HG03097 (cell line): ENCODE data around the gene PRPSAP2.
A peak's percentile ranks its signal among the peaks of the same experiment; 100 is the strongest.
"Not testable (repeated sequence)": the region's sequence is repeated elsewhere in the genome, so short reads cannot be mapped to it uniquely, and the experiment has no call there.

Experiments used
- ATAC-seq: cut with Tn5 transposase; IDR thresholded peaks from one replicate; pipeline ENCODE4 v1.9.1; 2021; ENCODE audit not compliant: unreplicated experiment, low FRiP score

PRPSAP2 gene

DNA sequence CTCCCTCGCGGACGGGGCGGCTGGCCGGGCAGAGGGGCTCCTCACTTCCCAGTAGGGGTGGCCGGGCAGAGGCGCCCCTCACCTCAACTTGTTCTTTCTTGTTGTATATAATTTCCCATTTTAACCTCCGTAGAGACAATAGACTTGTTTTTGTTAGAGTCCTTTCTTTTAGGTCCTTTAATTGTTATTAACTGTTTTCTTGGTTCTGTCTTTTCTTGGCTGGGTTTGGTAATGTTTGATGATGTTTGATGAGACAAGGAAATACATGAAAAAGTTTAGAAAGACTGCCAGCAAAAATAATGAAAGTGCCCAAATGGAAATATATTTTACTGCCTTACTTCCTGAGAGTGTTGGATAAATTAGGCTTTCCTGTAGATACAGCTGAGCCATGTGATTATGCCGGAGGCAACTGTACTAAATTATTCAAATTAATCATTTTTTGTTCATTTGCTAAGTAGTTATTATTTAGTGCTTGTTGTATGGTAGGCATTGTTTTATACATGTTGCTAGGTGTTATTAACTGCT is 30.9 kb downstream of the PRPSAP2 start:
- ATAC-seq, result no peak

DNA sequence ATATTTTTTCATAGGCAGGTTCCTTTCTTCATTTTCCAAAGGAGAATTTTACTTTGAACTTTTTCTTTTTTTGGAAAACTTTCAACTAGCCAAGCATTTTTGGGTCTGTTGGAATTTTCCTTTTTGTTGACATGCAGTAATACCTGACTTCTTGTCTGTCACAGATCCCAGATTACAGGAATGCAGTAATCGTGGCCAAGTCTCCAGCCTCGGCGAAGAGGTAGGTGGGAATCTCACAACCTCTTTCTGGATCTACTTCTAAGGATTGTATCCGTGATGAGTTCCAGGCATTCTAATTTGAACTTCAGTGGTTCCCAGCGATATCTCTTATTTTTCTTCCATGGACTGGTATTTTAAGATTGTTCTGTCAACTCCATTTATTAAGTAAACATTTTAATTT is 31.7 kb downstream of the PRPSAP2 start:
- no peak for ATAC-seq

DNA sequence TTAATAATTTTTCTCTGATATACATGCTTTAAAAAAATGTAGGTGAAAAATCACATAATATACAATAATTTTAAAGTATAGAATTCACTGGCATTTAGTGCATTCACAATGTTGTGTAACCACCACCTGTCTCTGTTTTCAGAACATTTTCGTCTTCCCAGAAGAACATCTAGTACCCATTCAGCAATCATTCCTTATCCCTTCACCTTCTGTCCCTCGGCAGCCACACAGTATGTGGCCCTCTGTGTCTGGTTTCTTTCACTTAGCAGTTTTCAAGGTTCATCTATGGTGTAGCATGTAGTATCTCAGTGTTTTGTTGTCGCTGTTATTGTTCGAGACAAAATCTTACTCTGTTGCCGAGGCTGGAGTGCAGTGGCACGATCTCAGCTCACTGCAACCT is 33.6 kb downstream of the PRPSAP2 start:
- ATAC-seq, result no peak

DNA sequence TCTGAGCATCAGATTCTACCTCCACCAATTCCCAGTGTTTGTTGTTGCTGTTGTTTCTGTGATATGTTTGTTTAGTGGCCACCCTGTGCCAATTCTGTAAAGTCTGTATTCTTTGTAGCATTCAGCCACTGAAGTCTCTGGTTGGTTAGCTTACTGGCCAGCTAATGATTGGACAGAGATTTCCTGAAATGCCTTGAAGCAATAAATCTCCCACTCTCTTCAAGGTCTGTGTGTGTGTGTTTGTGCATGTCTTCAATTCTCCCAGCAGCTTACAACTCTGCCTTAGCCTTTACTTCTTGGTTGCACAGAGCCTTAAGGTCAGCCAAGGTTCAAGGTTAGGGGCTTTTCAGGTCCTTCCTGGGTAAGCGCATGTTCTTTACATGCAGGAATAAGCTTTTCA is 38.2 kb downstream of the PRPSAP2 start:
- ATAC-seq, result no peak

DNA sequence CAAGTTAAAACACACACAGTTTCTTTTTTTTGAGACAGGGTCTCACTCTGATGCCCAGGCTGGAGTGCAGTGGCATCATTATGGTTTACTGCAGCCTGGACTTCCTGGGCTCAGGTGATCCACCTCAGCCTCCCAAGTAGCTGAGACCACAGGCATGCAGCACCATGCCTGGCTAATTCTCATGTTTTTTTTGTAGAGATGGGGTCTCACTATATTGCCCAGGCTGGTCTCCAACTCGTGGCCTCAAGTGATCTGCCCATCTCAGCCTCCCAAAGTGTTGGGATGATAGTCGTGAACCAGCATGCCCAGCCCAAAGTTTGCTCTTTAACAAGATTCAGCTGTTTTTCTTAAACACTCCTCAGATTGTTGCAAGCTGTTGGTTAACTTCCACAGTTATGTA is 39.0 kb downstream of the PRPSAP2 start:
- ATAC-seq, result no peak

DNA sequence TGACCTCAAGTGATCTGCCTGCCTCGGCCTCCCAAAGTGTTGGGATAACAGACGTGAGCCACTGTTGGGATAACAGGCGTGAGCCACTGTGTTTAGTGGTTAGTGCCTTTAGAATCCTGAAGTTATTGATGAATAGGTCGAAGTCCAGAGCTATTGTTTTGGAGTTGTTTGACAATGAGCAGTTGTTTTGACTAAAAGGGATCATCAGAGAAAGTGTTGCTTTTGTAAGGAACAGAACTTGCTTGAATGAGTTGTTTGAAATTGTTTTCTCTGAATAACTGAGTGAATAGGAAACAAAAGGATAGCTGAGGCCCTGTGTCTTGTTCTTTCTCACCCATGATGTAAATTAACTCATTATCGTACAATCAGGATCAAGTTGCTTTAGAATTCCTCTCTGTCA is 46.6 kb downstream of the PRPSAP2 start:
- ATAC-seq, result no peak

DNA sequence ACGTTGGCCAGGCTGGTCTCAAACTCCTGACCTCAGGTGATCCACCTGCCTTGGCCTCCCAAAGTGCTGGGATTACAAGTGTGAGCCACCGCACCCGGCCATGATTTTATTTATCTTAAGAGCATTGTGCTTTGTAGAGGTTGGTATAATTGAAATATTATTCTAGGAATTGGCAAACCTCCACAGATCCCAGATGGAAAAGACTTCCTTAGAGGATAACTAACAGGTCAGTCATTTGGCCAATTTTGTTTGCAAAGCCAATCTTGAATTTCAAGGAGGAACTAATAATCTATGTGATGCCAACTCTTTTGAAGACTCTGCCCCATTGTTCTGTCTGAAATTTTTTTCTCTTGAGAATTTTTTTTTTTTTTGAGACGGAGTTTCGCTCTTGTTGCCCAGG is 47.3 kb downstream of the PRPSAP2 start:
- ATAC-seq, result no peak

DNA sequence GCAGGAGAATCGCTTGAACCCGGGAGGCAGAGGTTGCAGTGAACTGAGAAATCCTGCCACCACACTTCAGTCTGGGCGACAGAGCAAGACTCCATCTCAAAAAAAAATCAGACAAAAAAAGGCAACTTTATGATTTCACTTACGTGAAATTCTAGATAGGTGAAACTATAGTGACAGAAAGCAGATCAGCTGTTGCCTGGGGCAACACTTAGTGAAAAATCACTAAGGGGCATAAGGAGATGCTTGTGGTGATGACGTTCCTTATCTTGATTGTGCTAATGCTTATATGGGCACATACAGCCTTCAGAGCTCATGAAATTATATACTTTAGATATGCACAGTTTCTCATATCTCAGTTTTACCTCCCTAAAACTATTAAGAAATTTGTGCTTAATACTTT is 52.4 kb downstream of the PRPSAP2 start:
- ATAC-seq, result no peak

DNA sequence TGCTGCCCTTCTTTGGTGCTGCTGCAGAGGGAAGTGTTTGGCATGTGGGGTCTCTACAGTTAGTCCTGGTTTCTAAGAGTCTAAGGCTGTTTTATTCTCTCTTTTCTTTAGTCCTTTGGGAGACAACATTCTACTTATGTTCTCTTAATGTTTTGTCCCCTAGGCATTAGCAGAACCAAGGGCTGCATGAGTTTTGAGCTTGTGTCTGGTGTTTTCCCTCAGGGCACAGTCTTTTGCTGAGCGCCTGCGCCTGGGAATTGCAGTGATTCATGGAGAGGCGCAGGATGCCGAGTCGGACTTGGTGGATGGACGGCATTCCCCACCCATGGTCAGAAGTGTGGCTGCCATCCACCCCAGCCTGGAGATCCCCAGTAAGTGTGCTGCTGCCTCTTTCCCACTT is 53.0 kb downstream of the PRPSAP2 start:
- no peak for ATAC-seq

DNA sequence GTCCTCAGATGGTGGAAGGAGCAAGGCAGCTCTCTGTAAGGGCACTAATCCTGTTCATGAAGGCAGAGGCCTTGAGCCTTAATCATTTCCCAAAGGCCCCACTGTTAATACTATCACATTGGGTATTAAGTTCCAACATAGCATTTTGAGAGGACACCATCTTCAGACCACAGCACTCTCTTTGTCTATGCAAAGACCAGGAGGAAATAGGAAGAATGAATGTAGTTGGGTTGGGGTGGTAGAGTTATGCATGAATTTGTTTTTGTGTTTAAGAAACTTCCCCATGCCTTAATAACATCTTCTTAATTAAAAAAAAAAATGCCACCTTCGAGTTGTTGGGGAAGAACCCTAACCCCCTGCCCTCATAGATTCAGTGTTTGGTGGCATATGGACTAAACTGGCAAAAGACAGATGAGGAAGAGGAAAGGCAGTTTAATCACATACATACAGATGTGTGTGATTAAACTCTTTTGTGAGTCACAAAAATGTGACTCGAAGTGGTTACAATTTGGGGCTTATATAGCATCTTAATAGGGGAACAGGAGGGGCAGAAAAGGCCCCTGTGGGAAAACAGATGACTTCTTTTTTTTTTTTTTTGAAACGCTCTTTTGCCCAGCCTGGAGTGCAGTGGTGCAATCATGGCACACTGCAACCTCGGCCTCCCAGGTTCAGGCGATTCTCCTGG is 59.0 kb downstream of the PRPSAP2 start:
- no peak for ATAC-seq

DNA sequence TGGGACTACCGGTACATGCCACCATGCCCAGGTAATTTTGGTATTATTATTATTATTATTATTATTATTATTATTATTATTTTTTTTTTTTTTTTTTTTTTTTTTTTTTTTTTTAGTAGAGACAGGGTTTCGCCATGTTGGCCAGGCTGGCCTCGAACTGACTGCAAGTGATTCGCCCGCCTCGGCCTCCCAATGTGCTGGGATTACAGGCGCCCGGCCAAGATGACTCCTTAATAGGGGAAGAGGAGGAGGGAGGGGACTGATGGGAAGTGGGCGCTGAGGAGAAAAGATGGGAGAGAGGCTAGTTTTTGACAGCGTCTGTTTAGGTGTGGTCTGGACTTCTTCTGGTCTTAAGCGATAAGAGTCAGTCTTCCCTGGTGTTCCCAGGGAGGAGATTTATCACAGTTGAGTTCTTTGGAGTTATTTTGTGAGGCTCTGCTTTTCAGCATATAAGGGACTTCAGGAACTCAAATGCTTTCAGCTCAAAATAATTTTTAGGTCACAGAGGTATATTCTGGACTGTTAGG is 59.6 kb downstream of the PRPSAP2 start:
- ATAC-seq, result no peak

DNA sequence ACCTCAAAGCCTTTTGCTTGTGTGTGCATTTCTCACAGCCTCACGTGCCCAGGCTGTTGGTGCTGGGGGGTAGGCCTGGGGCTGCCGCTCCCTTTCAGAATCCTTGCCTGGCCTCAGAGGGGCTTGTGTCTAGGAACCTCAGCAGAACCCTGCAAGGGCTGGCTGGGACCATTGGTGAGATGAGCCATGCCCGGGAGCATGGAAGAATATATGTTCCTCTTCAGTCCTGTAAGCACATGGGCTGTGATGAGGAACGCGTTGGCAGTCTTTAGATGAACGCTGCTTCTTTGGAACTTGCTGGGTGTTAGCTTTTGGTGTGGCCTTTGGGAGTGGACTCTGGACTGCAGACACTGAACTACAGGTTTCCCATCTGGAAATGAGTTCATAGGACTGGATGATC is 62.0 kb downstream of the PRPSAP2 start:
- ATAC-seq, result no peak

DNA sequence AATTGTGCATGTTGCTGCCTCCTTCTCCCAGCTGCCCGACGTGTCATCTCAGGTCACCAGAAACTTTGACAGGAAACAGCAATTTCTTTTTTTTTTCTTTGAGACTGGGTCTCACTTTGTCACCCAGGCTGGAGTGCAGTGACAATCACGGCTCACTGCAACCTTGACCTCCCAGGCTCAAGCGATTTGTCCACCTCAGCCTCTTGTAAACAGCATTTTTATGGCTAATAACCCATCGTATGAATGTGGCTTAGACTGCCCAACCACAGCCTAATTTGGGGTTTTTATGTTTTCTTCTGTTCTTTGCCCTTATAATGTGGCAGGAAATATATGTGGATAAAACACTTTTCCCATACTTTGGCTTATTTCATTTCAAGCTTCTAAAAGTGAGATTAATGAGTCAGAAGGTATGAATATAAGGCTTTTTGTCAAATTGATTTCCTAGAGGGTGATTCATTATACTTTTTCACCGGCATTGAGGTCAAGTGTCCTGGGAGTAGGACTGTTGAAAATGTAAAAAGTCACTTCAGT is 63.0 kb downstream of the PRPSAP2 start:
- ATAC-seq, result peak; percentile 38

DNA sequence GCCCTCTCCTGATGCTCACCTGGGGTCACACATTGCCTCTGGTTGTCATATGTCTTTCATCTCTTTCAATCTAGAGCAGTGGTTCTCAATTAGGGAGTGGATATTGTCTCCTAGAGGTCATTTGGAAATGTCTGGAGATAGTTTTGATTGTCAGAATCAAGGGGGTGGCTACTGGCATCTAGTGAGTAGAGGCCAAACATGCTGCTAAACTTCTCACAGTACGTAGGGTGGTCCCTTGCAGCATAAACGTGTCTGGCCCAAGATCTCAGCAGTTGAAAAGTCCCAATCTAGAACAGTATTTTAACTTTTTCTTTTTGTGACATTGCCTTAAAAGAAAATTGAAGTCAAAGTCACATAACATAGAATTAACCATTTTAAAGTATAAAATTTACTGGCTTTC is 63.6 kb downstream of the PRPSAP2 start:
- ATAC-seq, result peak; percentile 7

DNA sequence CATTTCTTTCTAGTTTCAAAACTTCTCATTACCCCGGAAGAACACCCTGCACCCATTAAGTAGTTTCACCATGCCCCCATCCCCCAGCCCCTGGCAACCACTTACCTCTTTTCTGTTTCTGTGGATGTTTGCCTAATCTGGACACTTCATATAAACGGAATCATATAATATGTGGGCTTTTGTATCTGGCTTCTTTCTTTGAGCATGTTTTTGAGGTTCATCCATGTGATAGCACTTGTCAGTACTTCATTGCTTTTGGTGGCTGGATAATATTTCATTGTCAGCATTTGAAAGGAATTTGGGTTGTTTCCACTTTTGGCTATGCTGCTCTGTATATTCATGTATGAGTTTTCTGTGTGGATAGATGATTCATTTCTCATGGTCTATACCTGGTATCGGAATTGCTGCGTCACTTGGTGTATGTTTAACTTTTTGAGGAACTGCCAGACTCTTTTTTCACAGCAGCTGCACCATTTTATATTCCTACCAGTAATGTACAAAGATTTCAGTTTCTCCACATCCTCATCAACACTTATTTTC is 64.1 kb downstream of the PRPSAP2 start:
- peak; percentile 62 for ATAC-seq

DNA sequence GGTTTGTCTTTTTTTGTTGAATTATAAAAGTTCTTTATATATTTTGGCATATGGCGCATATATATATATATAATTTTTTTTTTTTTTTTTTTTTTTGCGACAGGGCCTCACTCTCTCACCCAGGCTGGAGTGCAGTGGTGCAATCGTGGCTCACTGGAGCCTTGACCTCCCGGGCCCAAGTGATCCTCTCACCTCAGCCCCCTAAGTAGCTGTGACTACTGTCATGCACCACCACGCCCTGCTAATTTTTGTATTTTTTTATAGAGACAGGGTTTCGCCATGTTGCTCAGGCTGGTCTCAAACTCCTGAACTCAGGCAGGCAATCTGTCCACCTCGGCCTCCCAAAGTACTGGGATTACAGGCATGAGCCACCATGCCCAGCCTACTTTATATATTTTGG is 64.7 kb downstream of the PRPSAP2 start:
- ATAC-seq, result not testable (repeated sequence)

DNA sequence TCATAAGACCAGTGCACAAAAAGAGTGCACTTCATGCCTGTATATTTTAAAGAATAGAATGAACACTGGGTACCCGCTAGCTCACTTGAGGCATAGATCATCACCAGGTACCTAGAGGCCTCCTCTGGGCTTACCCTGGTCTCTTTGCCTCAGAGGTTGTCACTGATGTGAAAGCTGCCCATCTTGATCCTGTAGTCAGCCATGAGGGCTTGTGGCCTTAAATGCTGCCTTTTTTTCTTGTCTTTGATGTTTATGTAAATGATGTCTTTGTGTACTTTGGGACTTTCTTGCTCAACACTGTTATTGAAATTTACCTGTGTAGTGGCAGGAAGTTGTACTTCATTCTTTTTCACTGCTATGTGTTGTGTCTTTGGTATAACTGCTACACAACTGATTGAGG is 67.3 kb downstream of the PRPSAP2 start:
- ATAC-seq, result no peak

DNA sequence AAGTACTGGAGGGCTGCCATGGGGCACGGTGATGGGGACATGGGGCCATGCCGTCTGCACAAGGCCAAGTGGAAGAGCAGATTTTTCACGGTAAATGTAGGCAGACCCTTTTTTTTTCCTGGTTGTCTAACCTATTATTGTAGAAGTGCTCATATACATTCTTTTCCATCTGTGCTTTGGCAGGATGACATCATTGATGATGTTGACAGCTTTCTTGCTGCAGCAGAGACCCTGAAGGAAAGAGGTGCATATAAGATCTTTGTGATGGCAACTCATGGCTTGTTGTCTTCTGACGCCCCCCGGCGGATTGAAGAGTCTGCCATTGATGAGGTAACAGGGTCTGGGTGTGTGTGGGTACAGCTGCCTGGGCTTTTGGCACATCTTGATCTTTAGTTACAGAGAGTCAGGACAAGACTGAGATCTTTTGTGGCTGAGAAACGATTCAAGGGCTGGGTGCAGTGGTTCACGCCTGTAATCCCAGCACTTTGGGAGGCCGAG is 70.7 kb downstream of the PRPSAP2 start:
- ATAC-seq, result no peak

DNA sequence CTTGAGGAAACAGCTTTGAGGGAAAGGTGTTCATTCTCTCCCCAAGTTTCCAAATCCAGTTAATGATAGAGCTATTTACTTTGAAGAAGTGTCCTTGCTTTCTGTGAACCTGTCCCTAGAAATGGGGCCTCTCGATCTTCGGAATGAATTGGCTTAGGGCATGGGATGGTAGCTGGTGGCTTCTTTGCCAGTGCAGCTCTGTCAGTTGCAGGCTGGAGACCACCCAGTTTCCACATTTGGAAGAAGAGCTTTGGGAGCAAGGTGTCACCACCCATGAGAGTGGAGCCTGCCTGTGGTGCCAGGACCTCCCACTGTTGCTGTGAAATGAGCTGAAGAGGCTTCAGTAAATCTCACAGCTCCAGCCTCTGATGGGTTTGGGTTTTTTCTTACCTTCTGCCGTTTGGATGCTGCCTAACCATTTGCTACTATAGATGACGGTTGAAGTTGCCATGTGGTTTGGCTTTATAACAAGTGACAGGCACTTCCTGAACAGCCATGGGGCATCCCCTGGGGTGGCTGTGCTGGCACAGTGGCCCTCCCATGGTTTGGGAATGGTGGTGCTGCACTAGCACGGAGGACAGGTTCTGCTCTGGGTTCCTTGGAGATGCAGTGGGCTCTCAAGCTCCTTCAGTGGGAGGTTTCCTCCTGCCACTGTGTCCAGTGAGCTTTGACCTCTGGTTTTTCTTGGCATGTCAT is 74.6 kb downstream of the PRPSAP2 start:
- no peak for ATAC-seq

DNA sequence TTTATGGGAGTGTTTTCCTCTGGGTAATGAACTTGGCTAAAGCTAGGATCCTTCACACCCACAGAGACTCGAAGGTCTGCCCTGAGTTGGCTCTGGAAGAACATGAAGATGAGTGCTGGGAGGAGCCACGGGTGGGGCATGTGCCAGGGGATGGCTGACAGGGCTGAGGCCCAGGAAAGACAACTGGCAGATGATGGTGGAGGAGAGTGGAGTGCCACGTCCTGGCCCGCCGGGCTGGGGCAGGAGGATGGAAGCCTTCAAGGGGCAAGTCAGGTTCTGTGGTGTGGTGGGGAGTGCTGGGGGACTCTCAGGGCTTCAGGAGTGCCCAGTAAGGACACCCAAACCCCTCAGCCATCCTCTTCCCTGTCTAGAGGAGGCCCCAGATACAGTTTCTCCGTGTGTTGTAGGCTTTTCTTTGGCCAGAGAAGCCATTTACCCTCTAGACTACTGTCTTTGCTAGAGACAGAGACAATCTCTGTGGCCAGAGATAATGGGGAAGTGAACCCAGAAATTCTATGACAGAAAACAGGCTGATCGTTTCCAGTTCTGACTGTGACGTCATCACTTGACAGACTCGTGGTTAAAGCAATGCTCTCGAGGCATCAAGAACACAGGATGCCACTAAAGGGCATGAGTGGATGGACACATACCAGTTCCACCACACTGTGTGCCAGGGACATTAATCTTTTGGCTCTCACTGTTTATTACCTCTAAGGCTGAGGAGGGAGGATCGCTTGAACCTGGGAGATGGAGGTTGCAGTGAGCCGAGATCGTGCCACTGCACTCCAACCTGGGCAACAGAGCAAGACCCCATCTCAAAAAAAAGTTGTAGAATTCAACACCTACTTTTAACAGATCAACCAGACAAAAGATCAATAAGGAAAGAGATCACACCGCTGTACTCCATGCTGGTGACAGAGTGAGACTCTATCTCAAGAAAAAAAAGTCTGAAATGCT is 75.4 kb downstream of the PRPSAP2 start:
- ATAC-seq, result no peak
